Cardiac fibroblast (primary cell): Measurements from ENCODE around the gene SPHKAP.

ENCODE experiments used
- DNase-seq, 2 donors: peaks; one replicate each; pipeline versions ENCODE4 v3.0.0 to v3.0.0-alpha.2; 2010; ENCODE audit warnings: low read depth in 2 of 2
- H3K4me3 ChIP-seq, 2 donors: replicated peaks in 1 of 2; 1 replicate in 1 of 2; 2 replicates in 1 of 2; pipeline ENCODE4 v1.5.1; 2011; ENCODE audit warnings: low read depth in 2 of 2, low read length in 2 of 2, mild to moderate bottlenecking in 2 of 2, moderate library complexity in 1 of 2
- TF ChIP-seq, protein P1 (sequence below): IDR thresholded peaks from one replicate; pipeline ENCODE4 v1.5.1; 2011; ENCODE audit warnings: low read depth, mild to moderate bottlenecking, low read length, inconsistent platforms

The SPHKAP gene

DNA sequence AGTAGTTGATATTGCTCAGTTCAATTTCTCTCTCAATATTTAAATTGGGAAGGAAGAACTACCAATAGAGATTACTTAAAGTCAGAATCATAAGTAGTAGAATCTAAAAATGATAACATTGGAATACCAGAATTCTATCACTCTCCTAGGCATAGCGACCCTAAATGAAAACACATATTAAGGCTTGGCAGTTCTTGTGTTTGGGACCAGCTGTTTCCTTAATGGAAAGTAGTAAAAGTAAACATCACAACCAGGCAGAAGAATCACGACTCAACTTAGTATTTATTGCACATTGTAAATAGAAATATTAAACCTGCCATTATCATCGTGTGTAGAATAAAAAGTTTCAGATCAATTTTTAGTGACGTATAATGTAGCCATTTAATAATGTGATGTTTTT is 117.5 kb downstream of the SPHKAP start:
- TF ChIP-seq, protein P1, sequence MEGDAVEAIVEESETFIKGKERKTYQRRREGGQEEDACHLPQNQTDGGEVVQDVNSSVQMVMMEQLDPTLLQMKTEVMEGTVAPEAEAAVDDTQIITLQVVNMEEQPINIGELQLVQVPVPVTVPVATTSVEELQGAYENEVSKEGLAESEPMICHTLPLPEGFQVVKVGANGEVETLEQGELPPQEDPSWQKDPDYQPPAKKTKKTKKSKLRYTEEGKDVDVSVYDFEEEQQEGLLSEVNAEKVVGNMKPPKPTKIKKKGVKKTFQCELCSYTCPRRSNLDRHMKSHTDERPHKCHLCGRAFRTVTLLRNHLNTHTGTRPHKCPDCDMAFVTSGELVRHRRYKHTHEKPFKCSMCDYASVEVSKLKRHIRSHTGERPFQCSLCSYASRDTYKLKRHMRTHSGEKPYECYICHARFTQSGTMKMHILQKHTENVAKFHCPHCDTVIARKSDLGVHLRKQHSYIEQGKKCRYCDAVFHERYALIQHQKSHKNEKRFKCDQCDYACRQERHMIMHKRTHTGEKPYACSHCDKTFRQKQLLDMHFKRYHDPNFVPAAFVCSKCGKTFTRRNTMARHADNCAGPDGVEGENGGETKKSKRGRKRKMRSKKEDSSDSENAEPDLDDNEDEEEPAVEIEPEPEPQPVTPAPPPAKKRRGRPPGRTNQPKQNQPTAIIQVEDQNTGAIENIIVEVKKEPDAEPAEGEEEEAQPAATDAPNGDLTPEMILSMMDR = no peak
- no peak for DNase-seq
- H3K4me3 ChIP-seq = no peak overlapping the region

DNA sequence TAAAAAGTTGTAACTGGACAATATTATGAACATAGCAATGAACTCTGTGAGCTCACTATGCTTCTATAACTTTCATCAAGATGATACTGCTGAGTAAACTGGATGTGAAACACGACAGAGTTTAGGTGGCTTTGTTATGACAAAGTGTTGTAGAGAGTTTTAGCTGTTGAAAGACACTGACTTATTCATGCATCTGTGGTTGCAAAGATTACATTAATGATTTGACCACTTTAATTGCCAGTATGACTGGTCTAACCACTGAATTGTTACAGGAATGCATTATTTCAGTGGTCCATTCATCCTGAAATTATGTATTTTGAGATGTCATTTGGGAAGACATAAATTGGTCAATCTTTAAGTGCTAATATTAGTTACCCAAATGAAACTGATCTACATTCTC is 117.9 kb downstream of the SPHKAP start:
- TF ChIP-seq, protein P1 = no peak
- no peak overlapping the region for H3K4me3 ChIP-seq
- DNase-seq = no peak

DNA sequence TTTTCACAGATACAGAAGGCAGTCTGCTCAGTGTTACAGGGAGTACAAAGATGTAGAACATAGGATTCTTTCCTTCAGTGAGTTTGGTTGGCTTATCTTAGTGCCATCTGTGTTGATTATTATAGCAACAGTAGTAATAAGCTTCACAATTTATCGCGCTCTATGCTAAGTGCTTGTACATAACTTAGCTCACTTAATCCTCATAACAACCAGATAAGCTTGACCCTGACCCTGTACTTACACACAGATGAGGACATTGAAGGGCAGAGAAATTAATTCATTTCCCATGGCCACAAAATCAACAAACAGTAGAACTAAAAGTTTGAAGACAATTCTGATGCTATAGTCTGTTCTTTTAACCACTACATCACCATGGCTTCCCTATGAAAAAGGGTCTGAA is 121.8 kb downstream of the SPHKAP start:
- no peak overlapping the region for H3K4me3 ChIP-seq
- DNase-seq = no peak
- TF ChIP-seq, protein P1 = no peak

DNA sequence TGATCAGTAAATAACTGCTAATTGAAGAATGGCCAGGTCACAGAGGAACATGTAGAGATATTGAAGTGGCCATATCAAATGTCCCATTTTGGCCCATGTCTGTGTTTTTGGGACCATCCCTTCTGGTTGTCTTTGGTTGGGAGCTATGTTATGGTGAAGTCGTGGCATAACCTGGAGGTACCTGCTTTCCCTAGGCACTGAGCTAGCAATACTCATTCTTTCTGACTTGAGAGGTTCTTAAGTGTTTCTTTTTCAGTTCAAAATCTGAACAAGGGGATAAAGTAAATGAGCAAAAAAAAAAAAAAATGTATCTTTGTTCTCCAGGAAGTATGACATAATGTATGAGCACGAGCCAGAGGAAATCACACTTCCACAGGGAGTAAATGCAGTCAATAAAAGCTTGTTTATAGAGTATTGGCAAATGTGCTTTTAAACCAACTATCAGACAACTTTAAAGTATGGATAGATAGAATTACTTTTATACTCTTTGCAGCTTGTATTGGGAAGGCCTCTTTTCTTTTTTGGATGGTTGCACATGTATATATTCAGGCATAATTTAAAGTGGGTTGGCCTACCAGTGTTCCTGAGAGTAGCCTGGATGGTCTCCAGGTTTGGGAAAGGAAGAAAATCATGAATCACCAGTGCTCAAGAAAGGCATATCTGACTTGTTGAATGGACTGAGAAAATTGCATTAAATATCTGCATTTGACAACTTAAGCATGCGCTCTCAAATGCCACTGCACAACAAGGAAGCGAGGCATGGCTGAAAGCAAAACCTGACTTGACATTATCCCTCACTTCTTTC is 125.0 kb downstream of the SPHKAP start:
- TF ChIP-seq, protein P1 = no peak
- H3K4me3 ChIP-seq = no peak overlapping the region
- peak; percentile 27 to 62 for DNase-seq

DNA sequence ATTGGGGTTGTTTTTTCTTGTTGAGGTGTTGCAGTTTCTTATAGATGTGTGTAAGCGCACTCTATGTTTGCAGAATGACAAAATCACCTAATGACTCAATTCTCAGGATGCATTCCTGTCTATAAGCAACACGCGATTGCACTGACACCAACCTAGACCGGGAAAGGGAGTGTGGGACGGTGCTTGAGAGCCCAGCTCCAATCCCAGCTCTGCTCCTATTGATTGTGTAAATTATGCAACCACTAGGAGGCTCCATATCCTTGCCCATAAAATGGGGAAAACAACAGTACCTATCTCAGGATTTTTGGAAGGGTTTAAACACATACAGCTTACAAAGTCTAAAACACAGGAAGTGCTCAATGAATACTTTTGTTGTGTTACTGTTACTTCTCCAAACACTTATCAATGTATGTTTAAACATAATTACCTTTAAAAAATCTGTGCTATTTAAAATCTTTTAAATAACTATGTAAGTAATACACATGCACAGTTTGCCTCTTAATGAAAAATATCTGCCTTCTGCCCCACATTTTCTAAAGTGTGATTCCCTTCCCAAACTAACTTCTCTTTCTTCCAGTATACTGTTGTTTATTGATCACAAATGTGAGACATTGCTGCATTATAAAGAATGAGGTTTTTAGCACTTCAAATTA is 132.5 kb downstream of the SPHKAP start:
- DNase-seq = peak; percentile 70 to 76
- TF ChIP-seq, protein P1 = peak; percentile 76
- H3K4me3 ChIP-seq = no peak overlapping the region

DNA sequence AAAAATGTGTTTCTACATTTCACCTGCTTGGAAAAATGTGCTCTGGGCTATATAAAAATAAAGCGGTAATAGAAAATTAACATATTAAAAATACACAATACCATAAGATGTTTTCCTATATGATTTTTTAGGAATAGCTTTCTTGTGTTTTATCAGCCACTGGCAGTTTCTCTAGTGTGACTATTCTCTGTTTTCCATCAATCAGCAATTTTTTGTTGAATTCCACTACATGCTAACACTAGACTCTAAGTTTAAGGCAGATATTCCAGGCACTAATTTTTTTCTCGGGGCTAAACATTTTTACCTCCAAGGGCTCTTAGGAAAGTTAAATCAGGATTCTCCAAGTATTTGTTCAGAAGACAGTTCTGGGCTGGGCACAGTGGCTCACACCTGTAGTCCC is 140.5 kb downstream of the SPHKAP start:
- TF ChIP-seq, protein P1 = no peak
- DNase-seq = no peak

More for the DNA sequence above, 140.5 kb downstream of the SPHKAP start:
- no peak overlapping the region for H3K4me3 ChIP-seq
